SKM-1 treated with dmso at 0.1 percent for 144 hours (cell line): ENCODE results near the gene UQCC2.

Experiments
- DNase-seq: peaks from one replicate; lab custom pipeline; 2025; ENCODE audit not compliant: unreplicated experiment; lab: John Stamatoyannopoulos, UW

UQCC2 gene

DNA sequence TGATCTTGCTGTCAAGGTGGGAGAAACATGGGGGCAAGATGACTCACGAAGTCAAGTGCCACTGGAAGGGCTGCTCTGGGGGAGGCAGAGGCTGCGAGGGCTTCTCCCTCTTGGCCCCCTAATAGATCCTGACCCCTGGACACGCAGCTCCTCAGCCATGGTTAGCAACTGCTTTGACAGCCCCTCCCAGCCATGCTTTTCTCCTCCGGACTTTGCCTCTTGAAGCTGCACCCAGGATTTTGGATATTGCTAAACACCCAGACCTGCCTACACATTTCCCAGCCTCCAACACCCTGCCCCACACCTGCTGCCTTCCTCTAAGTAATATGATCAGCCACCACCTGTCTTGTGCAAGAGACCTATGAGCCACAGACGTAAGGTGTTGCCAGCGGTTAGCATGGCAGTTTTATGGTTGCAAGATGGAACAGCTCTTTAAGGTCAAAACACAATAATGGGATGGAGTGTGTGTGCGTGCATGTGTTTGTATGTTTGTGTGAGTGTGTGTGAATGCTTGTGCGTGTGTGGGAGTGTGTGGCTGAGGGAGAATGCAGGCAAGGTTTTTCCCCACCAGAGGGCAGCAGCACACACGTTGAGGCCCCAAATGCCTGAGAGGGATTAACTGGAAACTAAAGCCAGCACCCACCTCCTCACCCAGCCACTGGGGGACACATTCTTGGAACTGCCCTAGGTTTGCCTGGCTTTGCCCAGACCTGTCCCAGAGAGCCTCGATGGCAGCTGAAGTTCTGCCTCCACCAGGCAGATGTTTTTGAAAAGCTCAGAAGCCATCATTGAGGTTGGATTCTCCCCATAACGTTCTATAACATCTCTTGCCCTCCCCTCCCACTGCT, 32.7 kb upstream of the UQCC2 start:
- peak; percentile 67 for DNase-seq

DNA sequence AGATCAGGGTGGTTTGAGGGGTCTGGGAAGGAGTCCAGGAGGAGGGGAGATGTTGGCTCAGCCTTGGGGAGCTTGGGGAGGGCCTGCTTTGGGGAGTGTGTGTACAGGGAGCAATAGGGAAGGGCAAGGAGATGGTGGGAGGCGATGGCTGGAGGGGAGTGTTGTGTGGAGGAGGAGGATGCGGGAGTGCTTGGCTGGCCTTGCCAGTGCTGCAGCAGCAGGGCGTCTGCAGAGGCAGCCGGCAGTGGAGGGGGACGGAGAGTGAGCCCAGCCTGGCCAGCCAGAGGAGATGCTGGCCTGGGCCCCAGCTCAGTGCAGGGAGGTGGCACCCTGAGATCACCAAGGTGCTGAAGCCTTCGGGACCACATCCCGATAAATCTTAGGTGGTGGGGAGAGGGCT, 31.3 kb upstream of the UQCC2 start:
- no peak for DNase-seq

DNA sequence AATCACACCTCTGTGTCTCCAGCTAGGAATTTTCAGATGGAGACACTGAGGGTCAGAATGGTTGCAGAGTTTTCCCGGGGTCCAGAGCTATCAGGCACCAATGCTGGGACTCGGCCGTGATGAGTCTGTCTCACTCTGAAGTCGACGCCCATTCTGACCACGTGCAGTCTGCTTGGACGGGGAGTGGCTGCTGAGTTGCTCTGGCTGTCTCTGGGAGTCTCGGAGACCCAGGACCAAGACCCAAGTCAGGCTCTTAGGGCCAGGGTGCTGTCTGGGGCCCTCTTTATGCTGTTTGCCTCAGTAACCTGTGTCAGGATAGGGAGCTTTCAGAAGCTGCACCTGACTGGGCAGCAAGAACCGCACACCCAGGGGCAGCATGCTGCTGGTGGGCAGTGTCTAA, 30.6 kb upstream of the UQCC2 start:
- DNase-seq = no peak

GRCh38 chr6:33740794-33741193, 29.3 kb upstream of the UQCC2 start:
- DNase-seq = no peak

DNA sequence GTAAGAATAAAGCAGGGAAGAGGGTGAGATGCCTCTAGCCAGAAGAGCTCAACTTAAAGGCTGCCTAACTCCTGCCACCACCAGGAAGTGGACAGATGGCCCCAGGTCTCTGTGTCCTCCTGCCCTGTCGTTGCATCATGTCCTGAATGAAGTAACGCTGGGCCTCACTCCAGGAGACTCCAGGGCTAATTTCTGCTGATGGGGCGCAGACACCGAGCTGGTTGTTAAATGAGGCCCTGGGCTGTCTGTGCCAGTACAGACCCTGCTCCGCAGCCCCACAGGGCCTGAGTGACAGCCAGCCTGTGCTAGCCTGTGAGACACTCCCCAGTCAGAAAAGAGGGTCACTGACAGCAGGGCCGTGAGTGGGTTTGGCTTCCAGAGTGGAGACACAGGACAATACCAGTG, 28.7 kb upstream of the UQCC2 start:
- DNase-seq = peak; percentile 75

DNA sequence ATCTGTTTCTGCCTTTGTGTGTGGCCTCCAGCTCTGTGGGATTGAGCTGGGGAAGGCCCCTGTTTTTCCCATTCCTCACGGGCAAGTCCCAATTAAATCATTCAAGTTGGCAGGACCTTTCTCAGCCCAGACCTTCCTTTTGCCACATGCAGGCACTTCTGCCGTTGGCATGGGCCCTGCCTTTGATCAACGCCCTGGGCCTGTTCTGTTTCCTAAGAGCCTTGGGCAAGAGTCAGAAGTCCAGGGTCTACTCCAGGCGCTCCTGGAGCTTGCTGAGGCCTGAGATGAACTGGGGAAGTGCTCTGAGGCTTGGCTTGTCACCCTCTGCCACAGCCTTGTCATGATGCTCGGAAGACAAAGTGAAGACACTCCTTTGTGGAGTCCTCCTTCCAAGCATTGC, 28.1 kb upstream of the UQCC2 start:
- DNase-seq = no peak

DNA sequence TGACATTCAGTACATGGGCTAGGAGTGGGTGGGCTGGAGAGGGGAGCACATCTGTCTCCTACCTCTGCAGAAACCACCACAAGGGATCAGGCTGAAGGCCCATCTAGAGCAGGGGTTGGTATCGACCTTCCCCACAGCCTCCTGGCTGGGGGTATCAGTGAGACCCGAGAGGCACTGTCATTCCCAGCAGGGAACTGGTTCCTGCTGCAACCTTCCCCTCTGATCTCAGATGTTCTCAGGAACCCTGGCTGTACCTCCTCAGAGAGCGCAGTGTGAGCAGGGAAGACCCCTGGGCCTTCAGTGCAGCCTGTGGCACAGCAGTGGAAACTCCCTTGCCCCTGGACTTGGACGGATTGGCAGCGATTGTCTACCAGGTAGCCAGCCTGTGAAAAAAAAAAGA, 27.4 kb upstream of the UQCC2 start:
- no peak for DNase-seq

DNA sequence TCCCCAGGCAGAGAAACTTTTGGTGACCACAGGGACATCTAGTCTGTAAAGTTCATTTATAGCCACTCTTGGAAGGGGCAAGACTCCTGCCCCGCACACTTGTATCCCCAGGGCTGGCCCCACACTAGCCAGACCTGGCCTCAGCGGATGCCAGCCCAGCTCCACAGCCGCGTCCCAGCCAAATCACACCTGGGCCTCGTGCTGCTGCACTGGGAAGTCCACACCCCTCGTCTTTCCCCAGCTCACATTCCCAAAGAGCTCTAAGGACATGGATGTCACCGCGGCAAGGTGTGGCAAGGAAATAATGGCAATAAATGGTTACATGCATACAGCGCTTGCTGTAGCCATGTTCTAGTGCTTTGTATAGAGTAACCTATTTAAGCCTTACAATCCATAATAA, 26.7 kb upstream of the UQCC2 start:
- no peak for DNase-seq

DNA sequence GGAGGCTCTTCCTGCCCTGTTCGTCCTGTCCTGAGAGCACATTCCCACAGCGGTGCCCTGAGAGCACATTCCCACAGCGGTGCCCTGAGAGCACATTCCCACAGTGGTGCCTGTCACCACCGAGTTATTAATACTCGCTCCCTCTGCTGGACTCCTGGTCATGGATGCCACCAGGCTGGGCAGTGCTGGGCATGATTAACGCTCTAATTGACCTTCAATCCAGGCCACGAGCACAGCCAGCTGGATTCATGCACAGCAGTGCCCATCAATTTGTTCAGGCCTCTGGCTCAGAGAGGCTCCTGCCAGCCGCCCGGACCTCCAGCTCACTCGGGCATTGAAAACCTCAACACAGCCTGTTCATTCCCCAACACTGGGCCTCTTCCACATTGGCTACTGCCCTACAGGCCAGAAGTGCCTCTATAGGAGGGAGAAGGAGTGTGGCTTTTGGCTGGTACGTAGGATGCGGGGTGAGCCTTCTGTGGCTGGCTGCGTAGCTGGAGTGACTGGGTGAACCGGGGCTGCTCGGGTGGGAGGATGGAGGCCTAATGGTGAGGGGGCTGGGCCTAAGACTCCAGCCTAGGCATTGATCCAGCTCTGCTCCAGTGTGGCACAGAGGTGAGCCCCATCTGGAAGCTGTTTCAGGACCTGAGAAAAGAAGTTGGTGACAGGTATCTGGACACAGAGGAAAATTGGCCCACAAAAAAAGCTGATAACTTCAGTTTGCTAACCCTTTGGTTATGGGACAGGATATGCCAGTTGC, 25.9 kb upstream of the UQCC2 start:
- DNase-seq = no peak

DNA sequence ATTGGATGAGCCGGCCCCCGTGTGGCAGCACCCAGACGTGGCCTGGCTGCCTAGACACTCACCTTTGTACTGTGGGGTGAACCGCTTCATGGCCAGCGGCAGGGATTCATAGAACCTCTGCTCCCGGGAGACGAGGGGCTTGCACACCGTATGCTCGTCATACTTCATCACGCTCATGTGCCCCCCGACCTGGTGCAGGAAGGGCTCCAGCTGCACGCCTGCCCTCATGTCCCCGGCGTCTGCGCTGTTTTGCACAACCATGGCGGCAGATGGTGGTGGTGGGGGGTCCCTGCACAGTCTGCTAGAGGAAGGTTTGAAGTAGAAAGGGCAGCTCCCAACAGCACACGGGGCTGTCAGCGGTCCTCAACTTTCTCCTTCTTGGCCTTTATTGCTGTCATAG, 23.7 kb upstream of the UQCC2 start:
- DNase-seq = no peak

GRCh38 chr6:33733709-33734007, 22.2 kb upstream of the UQCC2 start:
- no peak for DNase-seq

DNA sequence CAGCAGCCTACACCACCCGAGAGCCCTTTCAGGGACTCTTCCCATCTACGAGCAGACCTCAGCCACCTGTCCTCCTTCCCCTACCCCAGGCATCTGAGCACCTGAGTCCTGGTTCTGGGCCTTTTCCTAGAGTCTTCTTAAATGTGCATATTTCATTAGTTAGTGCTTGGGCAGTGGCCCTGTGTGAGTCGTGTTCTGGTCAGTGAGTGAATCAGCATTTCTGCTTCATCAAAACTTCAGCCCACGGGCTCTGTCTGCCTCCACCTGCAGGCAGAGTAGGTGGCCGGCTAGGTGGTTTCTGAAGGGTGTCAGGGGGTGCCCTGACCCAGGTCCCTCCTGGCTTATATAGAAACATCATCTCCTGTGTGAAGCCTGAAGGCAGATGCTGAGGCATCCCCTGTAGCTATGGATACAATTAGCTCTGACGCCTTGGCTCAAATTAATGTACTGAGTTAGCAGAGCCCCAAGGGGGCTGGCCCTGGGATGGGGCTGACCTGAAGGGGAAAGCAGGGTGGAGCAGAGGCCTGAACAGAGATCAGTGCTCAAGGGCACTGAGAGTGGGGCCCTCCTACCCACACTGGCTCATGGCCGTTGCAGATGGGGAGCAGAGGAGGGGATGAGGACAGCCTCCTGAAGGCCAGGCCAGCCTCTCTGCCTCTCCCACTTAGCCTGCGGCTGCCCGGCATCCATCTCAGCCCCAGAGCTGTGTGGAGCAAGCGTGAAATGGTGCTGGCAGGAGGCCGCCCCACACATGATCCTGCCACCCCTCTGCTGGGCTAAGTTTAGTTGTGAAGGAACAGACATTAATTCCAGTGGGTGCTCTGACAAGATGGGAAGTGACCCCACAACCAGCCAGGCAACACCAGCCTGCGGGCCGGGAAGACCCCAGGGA, 21.6 kb upstream of the UQCC2 start:
- DNase-seq = no peak

- DNase-seq = no peak
Measured at GRCh38 chr6:33732385-33732784, 20.9 kb upstream of the UQCC2 start.

DNA sequence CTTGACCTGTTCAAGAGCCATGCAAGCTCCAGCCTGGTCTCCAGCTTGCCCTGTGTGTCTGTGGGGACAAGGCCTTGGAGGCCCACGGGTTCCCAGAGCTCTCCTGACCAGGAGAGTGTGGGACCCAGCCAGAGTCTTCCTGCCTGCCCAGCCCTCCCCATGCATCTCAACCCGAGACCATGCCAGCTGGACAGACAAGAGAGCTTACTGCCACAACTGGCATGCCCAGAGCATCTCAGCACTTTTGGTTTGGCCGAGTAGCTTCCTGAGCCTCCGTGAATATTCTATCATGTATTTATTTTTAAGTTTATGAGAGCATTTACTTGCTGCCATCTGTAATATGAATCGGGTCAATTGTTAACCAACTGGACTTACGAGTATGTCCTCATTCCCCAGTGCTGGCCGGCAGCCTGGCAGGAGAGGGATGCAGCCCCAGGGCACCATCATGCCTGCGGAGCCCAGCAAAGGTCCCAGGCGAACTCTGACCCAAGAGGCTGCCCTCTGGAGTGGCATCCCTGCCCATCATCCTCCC, 20.3 kb upstream of the UQCC2 start:
- DNase-seq = no peak

DNA sequence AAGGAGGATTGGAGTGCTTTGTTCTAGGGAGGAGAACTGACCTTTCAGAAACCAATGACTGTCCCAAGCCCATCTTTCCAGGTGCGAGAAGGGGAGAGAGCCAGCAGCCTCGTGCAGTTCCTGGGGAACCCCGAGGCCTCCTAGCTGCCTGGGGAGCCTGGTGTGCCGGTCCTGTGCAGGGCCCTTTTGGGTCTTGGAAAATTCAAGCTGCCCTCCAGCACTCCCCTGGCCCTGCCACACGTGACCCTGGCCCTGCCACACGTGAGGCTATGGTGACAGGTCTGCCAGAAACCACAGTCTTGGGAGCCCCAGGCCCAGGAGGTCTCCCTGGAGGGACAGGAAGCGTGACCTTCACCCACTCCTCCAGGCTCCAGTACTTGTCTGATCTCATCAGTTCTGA, 19.5 kb upstream of the UQCC2 start:
- DNase-seq = no peak

DNA sequence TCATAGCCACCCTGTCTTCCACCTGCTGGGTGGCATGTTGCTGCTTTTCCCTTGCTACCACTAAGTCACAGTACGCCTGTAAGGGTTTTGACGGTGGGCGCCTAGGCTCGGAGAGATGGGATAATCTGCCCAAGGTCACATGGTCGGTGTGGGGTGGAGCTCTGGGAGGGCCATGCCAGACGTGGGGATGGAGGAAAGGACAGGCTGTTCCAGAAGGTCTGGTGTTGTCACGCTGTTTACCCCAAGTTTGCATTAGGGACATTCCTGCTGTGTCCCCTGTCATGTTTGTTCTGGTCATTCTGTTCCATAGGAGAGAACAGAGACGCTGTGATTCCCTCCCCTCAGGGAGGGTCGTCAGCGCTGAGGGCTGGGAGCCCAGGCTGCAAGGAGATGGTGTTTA, 19.1 kb upstream of the UQCC2 start:
- DNase-seq = no peak

DNA sequence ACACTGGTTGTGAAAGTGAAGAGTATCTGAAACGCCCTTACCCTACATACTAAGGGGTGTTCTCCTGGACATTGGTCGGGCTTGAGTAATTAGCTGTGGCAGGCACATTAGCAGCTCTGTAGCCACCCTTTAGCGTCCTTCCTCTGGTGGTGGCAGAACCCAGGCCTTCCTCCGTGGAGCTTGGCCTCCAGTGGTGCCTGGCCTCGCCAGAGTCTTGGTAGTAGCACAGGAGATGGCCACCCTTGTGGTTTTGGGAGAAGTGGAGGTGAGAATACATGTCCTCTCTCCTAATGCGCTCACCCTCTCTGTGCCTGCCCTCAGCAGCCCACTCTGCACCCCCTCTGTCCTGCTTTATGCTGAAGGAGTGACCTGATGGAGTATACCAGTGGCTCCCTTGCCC, 17.6 kb upstream of the UQCC2 start:
- no peak for DNase-seq

GRCh38 chr6:33728438-33728837, 16.9 kb upstream of the UQCC2 start:
- DNase-seq = no peak

GRCh38 chr6:33727932-33728331, 16.4 kb upstream of the UQCC2 start:
- DNase-seq = no peak

DNA sequence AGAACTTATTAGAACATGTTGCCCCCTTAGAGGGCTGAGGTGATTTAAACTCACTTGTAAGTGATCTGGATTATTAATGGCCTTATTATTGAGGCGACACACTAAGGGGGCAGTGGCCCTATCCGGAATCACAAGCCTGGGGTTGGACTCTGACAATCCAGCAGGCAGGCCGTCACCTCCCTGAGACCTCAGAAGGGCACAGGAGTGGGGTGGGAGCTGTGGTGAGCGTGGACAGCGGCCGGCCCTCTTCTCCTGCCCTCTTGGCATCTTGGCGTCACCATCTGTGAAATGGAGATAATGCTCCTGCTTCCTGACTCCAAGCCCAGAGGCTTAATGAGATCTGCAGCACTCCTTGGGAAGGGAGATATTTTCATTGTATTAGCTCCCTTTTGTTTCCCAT, 15.6 kb upstream of the UQCC2 start:
- DNase-seq = no peak

DNA sequence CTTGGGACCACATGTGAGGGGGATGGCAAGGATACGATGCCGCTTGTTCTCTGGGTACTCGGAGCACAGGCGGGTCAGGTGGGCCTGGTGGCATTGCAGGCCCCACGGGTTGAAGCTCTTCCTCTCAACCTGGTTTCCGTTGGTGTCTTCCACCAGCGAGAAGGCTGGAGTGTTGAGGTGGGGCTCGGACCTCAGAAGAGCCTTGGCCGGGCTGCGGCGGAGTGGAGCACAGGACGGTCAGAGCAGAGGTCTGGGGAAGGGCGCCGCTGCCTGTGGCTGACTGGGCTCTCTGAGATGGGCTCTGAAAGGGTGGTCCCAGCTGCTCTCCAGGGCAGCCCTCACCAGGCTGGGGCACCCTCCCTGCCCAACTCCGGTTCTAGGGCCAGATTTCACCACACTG, 15.2 kb upstream of the UQCC2 start:
- no peak for DNase-seq
